ENCODE results near the gene TBR1.

Gene TBR1

GRCh38 chr2:161424394-161424769 is 8.3 kb downstream of the TBR1 start:
- peaks cover 7% of the 10 kb centered on the region; the same call in 1 of the 2 replicates for H3K4me1 ChIP-seq (ENCODE audit: insufficient read depth, low read length)
- H3K27me3 ChIP-seq (ENCODE audit: insufficient read depth, low read length) = peaks cover 100% of the 10 kb centered on the region
- no peak overlapping the region for H3K9ac ChIP-seq (ENCODE audit: low read depth, low read length)
- H3K4me3 ChIP-seq (ENCODE audit: low read length) = peak overlapping the region; percentile 65; the same call in 1 of the 2 replicates
- peaks cover 8% of the 10 kb centered on the region; the same call in 1 of the 2 replicates for H3K9me3 ChIP-seq (ENCODE audit: insufficient read depth, low read depth, low read length)
- no peaks in the 10 kb centered on the region for H3K36me3 ChIP-seq (ENCODE audit: insufficient read depth, low read depth, low read length)
- no peak overlapping the region for H3K27ac ChIP-seq (ENCODE audit: low read length)

DNA sequence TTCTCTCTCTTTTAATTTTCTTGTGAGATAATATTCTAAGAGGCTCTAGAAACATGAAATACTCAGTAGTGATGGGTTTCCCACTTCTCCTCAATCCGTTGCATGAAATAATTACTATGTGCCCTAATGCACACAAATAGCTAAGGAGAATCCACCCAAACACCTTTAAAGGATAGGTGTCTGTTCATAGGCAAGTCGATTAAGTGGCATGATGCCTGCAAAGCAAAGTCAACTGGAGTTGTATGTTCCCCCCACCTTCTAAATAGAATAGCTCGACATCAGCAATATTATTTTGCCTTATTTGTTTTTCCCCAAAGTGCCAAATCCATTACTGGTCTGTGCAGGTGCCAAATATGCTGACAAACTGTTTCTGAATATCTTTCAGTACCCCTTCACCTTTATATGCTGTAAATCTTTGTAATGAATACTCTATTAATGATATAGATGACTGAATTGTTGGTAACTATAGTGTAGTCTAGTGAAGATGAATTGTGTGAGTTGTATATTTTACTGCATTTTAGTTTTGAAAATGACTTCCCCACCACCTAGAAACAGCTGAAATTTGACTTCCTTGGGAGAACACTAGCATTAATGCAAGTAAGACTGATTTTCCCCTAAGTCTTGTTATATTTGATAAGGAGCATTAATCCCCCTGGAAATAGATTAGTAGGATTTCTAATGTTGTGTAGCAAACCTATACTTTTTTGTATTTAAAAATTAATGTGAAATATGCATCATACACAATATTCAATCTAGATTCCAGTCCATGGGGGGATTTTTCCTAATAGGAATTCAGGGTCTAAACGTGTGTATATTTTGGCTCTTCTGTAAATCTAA is 9.0 kb downstream of the TBR1 start:
- H3K9ac ChIP-seq (ENCODE audit: low read depth, low read length) = no peak overlapping the region
- no peaks in the 10 kb centered on the region for H3K36me3 ChIP-seq (ENCODE audit: insufficient read depth, low read depth, low read length)
- no peak overlapping the region for H3K4me3 ChIP-seq (ENCODE audit: low read length)
- H3K9me3 ChIP-seq (ENCODE audit: insufficient read depth, low read depth, low read length) = peaks cover 5% of the 10 kb centered on the region; the same call in 1 of the 2 replicates
- peaks cover 100% of the 10 kb centered on the region for H3K27me3 ChIP-seq (ENCODE audit: insufficient read depth, low read length)
- H3K4me1 ChIP-seq (ENCODE audit: insufficient read depth, low read length) = peaks cover 7% of the 10 kb centered on the region; the same call in 1 of the 2 replicates
- H3K27ac ChIP-seq (ENCODE audit: low read length) = no peak overlapping the region

GRCh38 chr2:161425728-161426454 is 9.8 kb downstream of the TBR1 start:
- peaks cover 7% of the 10 kb centered on the region; the same call in 1 of the 2 replicates for H3K4me1 ChIP-seq (ENCODE audit: insufficient read depth, low read length)
- peaks cover 100% of the 10 kb centered on the region for H3K27me3 ChIP-seq (ENCODE audit: insufficient read depth, low read length)
- peaks cover 5% of the 10 kb centered on the region; the same call in 1 of the 2 replicates for H3K9me3 ChIP-seq (ENCODE audit: insufficient read depth, low read depth, low read length)
- no peak overlapping the region for H3K27ac ChIP-seq (ENCODE audit: low read length)
- H3K36me3 ChIP-seq (ENCODE audit: insufficient read depth, low read depth, low read length) = no peaks in the 10 kb centered on the region
- no peak overlapping the region for H3K9ac ChIP-seq (ENCODE audit: low read depth, low read length)
- H3K4me3 ChIP-seq (ENCODE audit: low read length) = no peak overlapping the region

- Histone ChIP-seq H3K4me1 (ENCODE audit: insufficient read depth, low read length) (peaks cover 7% of the 10 kb centered on the region; the same call in 1 of the 2 replicates), H3K27me3 (ENCODE audit: insufficient read depth, low read length) (peaks cover 100% of the 10 kb centered on the region), H3K27ac (ENCODE audit: low read length) (no peak overlapping the region), H3K4me3 (ENCODE audit: low read length) (peak overlapping the region; percentile 56), H3K9ac (ENCODE audit: low read depth, low read length) (no peak overlapping the region), H3K36me3 (ENCODE audit: insufficient read depth, low read depth, low read length) (no peaks in the 10 kb centered on the region), H3K9me3 (ENCODE audit: insufficient read depth, low read depth, low read length) (peaks cover 5% of the 10 kb centered on the region; the same call in 1 of the 2 replicates)
Measured at GRCh38 chr2:161426455-161426921, 10.4 kb downstream of the TBR1 start.

GRCh38 chr2:161426922-161427663 is 11.0 kb downstream of the TBR1 start:
- H3K36me3 ChIP-seq (ENCODE audit: insufficient read depth, low read depth, low read length) = no peaks in the 10 kb centered on the region
- H3K9ac ChIP-seq (ENCODE audit: low read depth, low read length) = no peak overlapping the region
- H3K27ac ChIP-seq (ENCODE audit: low read length) = no peak overlapping the region
- H3K27me3 ChIP-seq (ENCODE audit: insufficient read depth, low read length) = peaks cover 100% of the 10 kb centered on the region
- H3K4me3 ChIP-seq (ENCODE audit: low read length) = peak overlapping the region; percentile 56
- peaks cover 5% of the 10 kb centered on the region; the same call in 1 of the 2 replicates for H3K9me3 ChIP-seq (ENCODE audit: insufficient read depth, low read depth, low read length)
- peaks cover 7% of the 10 kb centered on the region; the same call in 1 of the 2 replicates for H3K4me1 ChIP-seq (ENCODE audit: insufficient read depth, low read length)

GRCh38 chr2:161427664-161428587 is 11.8 kb downstream of the TBR1 start:
- H3K27ac ChIP-seq (ENCODE audit: low read length) = no peak overlapping the region
- peaks cover 7% of the 10 kb centered on the region; the same call in 1 of the 2 replicates for H3K4me1 ChIP-seq (ENCODE audit: insufficient read depth, low read length)
- peak overlapping the region; percentile 56 for H3K4me3 ChIP-seq (ENCODE audit: low read length)
- H3K27me3 ChIP-seq (ENCODE audit: insufficient read depth, low read length) = peaks cover 100% of the 10 kb centered on the region
- no peak overlapping the region for H3K9ac ChIP-seq (ENCODE audit: low read depth, low read length)
- H3K36me3 ChIP-seq (ENCODE audit: insufficient read depth, low read depth, low read length) = no peaks in the 10 kb centered on the region
- no peaks in the 10 kb centered on the region; the same call in 1 of the 2 replicates for H3K9me3 ChIP-seq (ENCODE audit: insufficient read depth, low read depth, low read length)

GRCh38 chr2:161430386-161430785 is 14.3 kb downstream of the TBR1 start:
- H3K4me1 ChIP-seq (ENCODE audit: insufficient read depth, low read length) = peaks cover 4% of the 10 kb centered on the region; the same call in 1 of the 2 replicates
- no peak overlapping the region for H3K9ac ChIP-seq (ENCODE audit: low read depth, low read length)
- H3K4me3 ChIP-seq (ENCODE audit: low read length) = no peak overlapping the region
- peaks cover 77% of the 10 kb centered on the region for H3K27me3 ChIP-seq (ENCODE audit: insufficient read depth, low read length)
- H3K36me3 ChIP-seq (ENCODE audit: insufficient read depth, low read depth, low read length) = no peaks in the 10 kb centered on the region
- no peaks in the 10 kb centered on the region; the same call in 1 of the 2 replicates for H3K9me3 ChIP-seq (ENCODE audit: insufficient read depth, low read depth, low read length)
- H3K27ac ChIP-seq (ENCODE audit: low read length) = no peak overlapping the region

GRCh38 chr2:161432107-161432506 is 16.0 kb downstream of the TBR1 start:
- Histone ChIP-seq H3K9me3 (ENCODE audit: insufficient read depth, low read depth, low read length) (no peaks in the 10 kb centered on the region; the same call in 1 of the 2 replicates), H3K4me1 (ENCODE audit: insufficient read depth, low read length) (peaks cover 3% of the 10 kb centered on the region; the same call in 1 of the 2 replicates), H3K27ac (ENCODE audit: low read length) (no peak overlapping the region), H3K36me3 (ENCODE audit: insufficient read depth, low read depth, low read length) (no peaks in the 10 kb centered on the region), H3K4me3 (ENCODE audit: low read length) (no peak overlapping the region), H3K27me3 (ENCODE audit: insufficient read depth, low read length) (peaks cover 60% of the 10 kb centered on the region), H3K9ac (ENCODE audit: low read depth, low read length) (no peak overlapping the region)

- Histone ChIP-seq H3K27ac (ENCODE audit: low read length) (no peak overlapping the region), H3K27me3 (ENCODE audit: insufficient read depth, low read length) (peaks cover 40% of the 10 kb centered on the region), H3K36me3 (ENCODE audit: insufficient read depth, low read depth, low read length) (no peaks in the 10 kb centered on the region), H3K4me1 (ENCODE audit: insufficient read depth, low read length) (no peaks in the 10 kb centered on the region), H3K9ac (ENCODE audit: low read depth, low read length) (no peak overlapping the region), H3K9me3 (ENCODE audit: insufficient read depth, low read depth, low read length) (no peaks in the 10 kb centered on the region), H3K4me3 (ENCODE audit: low read length) (no peak overlapping the region)
Measured at GRCh38 chr2:161434118-161434517, 18.0 kb downstream of the TBR1 start.

GRCh38 chr2:161436411-161436810 is 20.3 kb downstream of the TBR1 start:
- Histone ChIP-seq H3K9ac (ENCODE audit: low read depth, low read length) (no peak overlapping the region), H3K27me3 (ENCODE audit: insufficient read depth, low read length) (peaks cover 17% of the 10 kb centered on the region), H3K27ac (ENCODE audit: low read length) (no peak overlapping the region), H3K9me3 (ENCODE audit: insufficient read depth, low read depth, low read length) (no peaks in the 10 kb centered on the region), H3K4me1 (ENCODE audit: insufficient read depth, low read length) (no peaks in the 10 kb centered on the region), H3K36me3 (ENCODE audit: insufficient read depth, low read depth, low read length) (no peaks in the 10 kb centered on the region), H3K4me3 (ENCODE audit: low read length) (no peak overlapping the region)

Data from iPS-20b (cell line).